ENCODE data around the gene TMED10. TPM values are rescaled to one million over a fixed set of nuclear protein-coding genes. Genes with fewer than 3 reads are reported as not detected.

TMED10 gene
- total RNA-seq, 1 donor = 306 TPM

DNA sequence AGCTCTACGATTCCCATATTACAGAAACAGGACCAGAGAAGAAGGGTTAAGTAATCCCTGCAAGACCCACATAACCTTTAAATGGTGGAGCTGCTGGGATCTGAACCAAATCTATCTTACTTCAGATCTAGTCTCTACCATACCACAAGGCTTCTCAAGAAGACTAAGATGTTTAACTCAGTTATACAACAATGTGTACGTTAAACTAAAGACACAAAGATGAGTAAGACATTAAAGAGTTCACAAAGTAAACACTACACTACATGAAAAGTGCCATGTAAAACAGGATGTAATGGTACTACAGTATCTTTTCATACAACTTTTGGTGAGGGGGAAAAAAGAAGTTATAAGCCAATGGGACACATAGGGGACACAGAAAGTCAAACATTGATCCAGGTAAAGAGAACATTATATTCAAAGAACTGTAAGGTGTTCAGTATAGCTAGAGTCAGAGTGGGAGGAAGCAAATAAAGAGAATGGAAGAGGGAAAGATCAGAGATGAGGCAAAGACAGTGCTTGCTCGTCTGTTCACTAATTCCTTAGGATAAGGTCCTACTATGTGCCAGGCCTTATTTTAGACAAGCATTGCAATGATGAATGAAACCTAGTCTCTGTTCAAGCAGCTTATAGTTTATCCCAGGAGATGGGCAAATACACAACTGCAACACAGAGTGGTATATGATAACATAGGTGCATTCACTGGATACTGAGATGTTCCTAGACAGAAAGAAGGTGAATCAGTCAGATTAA, 7.7 kb downstream of the TMED10 start:
- Histone ChIP-seq H3K9me3 (ENCODE audit: low read depth, low read length) (no peaks in the 10 kb centered on the region), H3K4me1 (ENCODE audit: insufficient read depth, low read length) (peaks cover 6% of the 10 kb centered on the region), H3K36me3 (ENCODE audit: insufficient read depth, low read length) (no peaks in the 10 kb centered on the region), H3K27me3 (ENCODE audit: insufficient read depth, low read length) (no peaks in the 10 kb centered on the region), H3K4me2 (ENCODE audit: insufficient read depth, low read length) (no peak overlapping the region), H3K27ac (ENCODE audit: low read depth, low read length) (no peak overlapping the region), H3K79me2 (ENCODE audit: insufficient read depth, low read length) (peaks cover 97% of the 10 kb centered on the region), H4K20me1 (ENCODE audit: insufficient read depth, low read length) (peaks cover 74% of the 10 kb centered on the region), H2AFZ (ENCODE audit: low read length) (no peak overlapping the region), H3K4me3 (ENCODE audit: insufficient read depth, low read length) (no peak overlapping the region)
- TF ChIP-seq, protein P1, sequence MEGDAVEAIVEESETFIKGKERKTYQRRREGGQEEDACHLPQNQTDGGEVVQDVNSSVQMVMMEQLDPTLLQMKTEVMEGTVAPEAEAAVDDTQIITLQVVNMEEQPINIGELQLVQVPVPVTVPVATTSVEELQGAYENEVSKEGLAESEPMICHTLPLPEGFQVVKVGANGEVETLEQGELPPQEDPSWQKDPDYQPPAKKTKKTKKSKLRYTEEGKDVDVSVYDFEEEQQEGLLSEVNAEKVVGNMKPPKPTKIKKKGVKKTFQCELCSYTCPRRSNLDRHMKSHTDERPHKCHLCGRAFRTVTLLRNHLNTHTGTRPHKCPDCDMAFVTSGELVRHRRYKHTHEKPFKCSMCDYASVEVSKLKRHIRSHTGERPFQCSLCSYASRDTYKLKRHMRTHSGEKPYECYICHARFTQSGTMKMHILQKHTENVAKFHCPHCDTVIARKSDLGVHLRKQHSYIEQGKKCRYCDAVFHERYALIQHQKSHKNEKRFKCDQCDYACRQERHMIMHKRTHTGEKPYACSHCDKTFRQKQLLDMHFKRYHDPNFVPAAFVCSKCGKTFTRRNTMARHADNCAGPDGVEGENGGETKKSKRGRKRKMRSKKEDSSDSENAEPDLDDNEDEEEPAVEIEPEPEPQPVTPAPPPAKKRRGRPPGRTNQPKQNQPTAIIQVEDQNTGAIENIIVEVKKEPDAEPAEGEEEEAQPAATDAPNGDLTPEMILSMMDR (IDR thresholded peaks at IDR 0.05; ENCODE audit: extremely low read depth, low read depth, low read length) = no peak
- DNase-seq (ENCODE audit: insufficient read length, low spot score, missing footprints) = no peak

DNA sequence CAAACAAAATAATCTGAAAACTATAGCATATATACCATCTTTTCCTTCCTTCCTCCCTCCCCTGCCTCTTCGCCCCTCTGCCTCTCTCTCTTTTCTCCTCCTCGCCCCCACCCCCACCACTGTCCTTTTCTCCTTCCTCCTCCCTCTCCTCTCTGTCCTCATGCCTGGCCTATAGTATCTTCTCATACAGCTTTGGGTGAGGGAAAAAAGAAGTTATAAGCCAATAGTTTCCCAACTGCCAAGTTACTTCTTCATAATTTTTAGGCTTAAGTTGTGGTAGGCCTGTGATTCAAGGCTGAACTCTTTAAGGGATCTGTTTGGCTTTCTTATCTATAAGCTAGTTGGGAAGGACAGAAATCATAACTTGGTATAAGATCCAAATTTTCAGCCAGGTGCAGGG, 9.1 kb downstream of the TMED10 start:
- no peaks in the 10 kb centered on the region for H3K36me3 ChIP-seq (ENCODE audit: insufficient read depth, low read length)
- H3K27me3 ChIP-seq (ENCODE audit: insufficient read depth, low read length) = no peaks in the 10 kb centered on the region
- no peaks in the 10 kb centered on the region for H3K9me3 ChIP-seq (ENCODE audit: low read depth, low read length)
- TF ChIP-seq, protein P1 (IDR thresholded peaks at IDR 0.05; ENCODE audit: extremely low read depth, low read depth, low read length) = no peak
- H3K4me1 ChIP-seq (ENCODE audit: insufficient read depth, low read length) = peaks cover 6% of the 10 kb centered on the region
- H3K27ac ChIP-seq (ENCODE audit: low read depth, low read length) = no peak overlapping the region
- H3K4me3 ChIP-seq (ENCODE audit: insufficient read depth, low read length) = no peak overlapping the region
- no peak overlapping the region for H3K4me2 ChIP-seq (ENCODE audit: insufficient read depth, low read length)
- no peak for DNase-seq (ENCODE audit: insufficient read length, low spot score, missing footprints)
- no peak overlapping the region for H2AFZ ChIP-seq (ENCODE audit: low read length)
- peaks cover 97% of the 10 kb centered on the region for H3K79me2 ChIP-seq (ENCODE audit: insufficient read depth, low read length)
- H4K20me1 ChIP-seq (ENCODE audit: insufficient read depth, low read length) = peaks cover 72% of the 10 kb centered on the region

DNA sequence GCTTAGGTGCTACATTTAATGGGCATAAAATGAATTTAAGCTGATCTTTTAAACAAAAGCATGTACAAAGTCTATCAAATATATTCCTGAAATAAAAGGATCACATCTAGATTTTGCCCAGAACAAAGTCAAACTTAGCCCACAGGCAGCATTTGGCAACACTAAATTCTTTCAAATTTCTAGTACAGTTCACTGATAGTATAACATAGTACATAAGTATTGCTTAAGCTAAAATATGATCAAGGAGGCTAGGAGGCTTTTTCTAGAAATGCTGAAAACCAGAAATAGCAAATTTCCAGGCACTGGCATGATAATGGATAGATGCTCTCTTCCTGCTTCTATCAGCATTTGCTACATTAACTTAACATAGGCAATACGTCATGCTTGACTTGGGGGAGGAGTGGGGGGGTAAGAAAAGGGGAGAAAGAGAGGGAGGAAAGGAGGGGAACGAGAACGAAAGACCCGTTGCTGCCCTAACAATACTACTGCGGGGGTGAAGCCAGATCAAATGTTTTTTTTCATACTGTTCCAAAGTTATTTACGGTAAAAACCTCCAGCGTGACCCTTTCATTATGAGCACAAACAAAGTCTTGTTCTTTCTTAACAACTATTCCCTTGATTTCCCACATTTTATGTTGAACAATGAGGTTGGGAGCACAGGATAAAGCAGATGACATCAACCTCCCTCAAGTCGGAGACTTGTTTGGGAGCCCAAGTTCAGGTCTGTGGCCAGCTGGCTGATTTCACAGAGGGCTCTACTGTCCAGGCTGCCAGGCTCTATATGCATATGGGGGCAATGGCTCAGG, 10.6 kb downstream of the TMED10 start:
- TF ChIP-seq, protein P1 (IDR thresholded peaks at IDR 0.05; ENCODE audit: extremely low read depth, low read depth, low read length) = no peak
- Histone ChIP-seq H2AFZ (ENCODE audit: low read length) (no peak overlapping the region), H3K36me3 (ENCODE audit: insufficient read depth, low read length) (no peaks in the 10 kb centered on the region), H3K4me3 (ENCODE audit: insufficient read depth, low read length) (peak overlapping the region; percentile 5), H3K27me3 (ENCODE audit: insufficient read depth, low read length) (no peaks in the 10 kb centered on the region), H3K27ac (ENCODE audit: low read depth, low read length) (peak overlapping the region; percentile 25), H3K4me2 (ENCODE audit: insufficient read depth, low read length) (peak overlapping the region; percentile 35), H4K20me1 (ENCODE audit: insufficient read depth, low read length) (peaks cover 64% of the 10 kb centered on the region), H3K9me3 (ENCODE audit: low read depth, low read length) (no peaks in the 10 kb centered on the region), H3K79me2 (ENCODE audit: insufficient read depth, low read length) (peaks cover 97% of the 10 kb centered on the region), H3K4me1 (ENCODE audit: insufficient read depth, low read length) (peaks cover 6% of the 10 kb centered on the region)
- no peak for DNase-seq (ENCODE audit: insufficient read length, low spot score, missing footprints)

DNA sequence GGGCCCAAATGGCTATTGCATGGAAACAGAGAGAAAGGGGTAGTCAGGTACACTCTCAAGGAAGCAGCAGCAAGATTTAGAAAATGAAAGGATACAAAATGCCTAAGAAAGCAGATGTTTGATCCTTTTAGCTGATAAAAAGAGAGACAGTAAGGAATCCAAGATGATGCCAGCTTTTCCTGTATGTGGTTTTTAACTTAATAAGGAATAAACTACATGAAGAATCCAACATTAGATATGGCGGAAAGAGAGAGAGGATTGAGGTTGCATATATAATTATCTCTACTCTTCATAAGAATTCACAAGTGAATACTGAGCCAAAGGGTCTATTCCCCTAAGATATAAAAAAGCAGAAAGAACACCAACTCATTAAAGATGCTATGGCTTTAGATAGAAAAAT, 11.6 kb downstream of the TMED10 start:
- no peaks in the 10 kb centered on the region for H3K27me3 ChIP-seq (ENCODE audit: insufficient read depth, low read length)
- H3K36me3 ChIP-seq (ENCODE audit: insufficient read depth, low read length) = no peaks in the 10 kb centered on the region
- no peak overlapping the region for H3K4me3 ChIP-seq (ENCODE audit: insufficient read depth, low read length)
- no peak overlapping the region for H2AFZ ChIP-seq (ENCODE audit: low read length)
- TF ChIP-seq, protein P1 (IDR thresholded peaks at IDR 0.05; ENCODE audit: extremely low read depth, low read depth, low read length) = no peak
- peaks cover 97% of the 10 kb centered on the region for H3K79me2 ChIP-seq (ENCODE audit: insufficient read depth, low read length)
- no peak overlapping the region for H3K27ac ChIP-seq (ENCODE audit: low read depth, low read length)
- peaks cover 6% of the 10 kb centered on the region for H3K4me1 ChIP-seq (ENCODE audit: insufficient read depth, low read length)
- H3K4me2 ChIP-seq (ENCODE audit: insufficient read depth, low read length) = no peak overlapping the region
- no peaks in the 10 kb centered on the region for H3K9me3 ChIP-seq (ENCODE audit: low read depth, low read length)
- DNase-seq (ENCODE audit: insufficient read length, low spot score, missing footprints) = no peak
- H4K20me1 ChIP-seq (ENCODE audit: insufficient read depth, low read length) = peaks cover 60% of the 10 kb centered on the region

Data from osteoblast (primary cell).